ENCODE measurements around the gene FAR2.

- TF ChIP-seq CTCF (IDR thresholded peaks at IDR 0.05) = no peak
- no peak for TF ChIP-seq POLR2A (IDR thresholded peaks at IDR 0.05)
Measured at GRCh38 chr12:29223426-29223825, 74.3 kb downstream of the FAR2 start.
